RWPE1 (cell line): ENCODE results near the gene CACNA1B.

Experiments
- CTCF ChIA-PET: fragments of 350-600 bp; sonication (Branson Sonifier 250); formaldehyde crosslinking; extraction: SDS; loops from one replicate; lab custom pipeline; 2021; lab: Yijun Ruan, JAX
- POLR2A ChIA-PET: fragments of 400-600 bp; formaldehyde crosslinking; extraction: SDS; loops from one replicate; lab custom pipeline; 2020; ENCODE audit warnings: antibody characterized with exemption; ENCODE audit not compliant: low non-redundant PET; lab: Yijun Ruan, JAX
- DNase-seq: peaks from one replicate; pipeline ENCODE4 v3.0.0; 2012; ENCODE audit warnings: low spot score
- H3K27ac ChIP-seq: fragments of 450-650 bp; 2 replicates; pipeline ENCODE4 v1.5.1; 2017
- CTCF ChIP-seq: fragments of 450-650 bp; conservative IDR thresholded peaks from 2 replicates; pipeline ENCODE4 v1.5.1; 2017; ENCODE audit warnings: low read depth, mild to moderate bottlenecking

CACNA1B gene

GRCh38 chr9:137973829-137974416, 96.3 kb downstream of the CACNA1B start:
- DNase-seq = no peak
- no peak for TF ChIP-seq CTCF
- CTCF ChIA-PET = no interaction called here
- H3K27ac ChIP-seq = no peak overlapping the region
- POLR2A ChIA-PET = no interaction called here

GRCh38 chr9:137974746-137975526, 97.4 kb downstream of the CACNA1B start:
- no peak for TF ChIP-seq CTCF
- ChIA-PET POLR2A (no interaction called here), CTCF (interaction anchor here (0.6 kb wide), 1 partner anchor 174 kb away, joined by 3 read pairs; no protein-coding TSS in a partner anchor)

GRCh38 chr9:137975527-137975913, 97.9 kb downstream of the CACNA1B start:
- TF ChIP-seq CTCF = no peak
- DNase-seq = no peak
- H3K27ac ChIP-seq = no peak overlapping the region
- ChIA-PET CTCF (no interaction called here), POLR2A (no interaction called here)

More at GRCh38 chr9:137974746-137975526, 97.4 kb downstream of the CACNA1B start:
- DNase-seq = no peak
- no peak overlapping the region for H3K27ac ChIP-seq

- H3K27ac ChIP-seq = no peak overlapping the region
- DNase-seq = no peak
- POLR2A ChIA-PET = no interaction called here
- TF ChIP-seq CTCF = no peak
- CTCF ChIA-PET = no interaction called here
Measured at GRCh38 chr9:137975936-137976565, 98.5 kb downstream of the CACNA1B start.

- ChIA-PET POLR2A (no interaction called here), CTCF (no interaction called here)
- H3K27ac ChIP-seq = no peak overlapping the region
- DNase-seq = no peak
- TF ChIP-seq CTCF = no peak
Measured at GRCh38 chr9:137977571-137978261, 100.1 kb downstream of the CACNA1B start.

- TF ChIP-seq CTCF = no peak
- ChIA-PET CTCF (no interaction called here), POLR2A (no interaction called here)
- no peak for DNase-seq
- H3K27ac ChIP-seq = no peak overlapping the region
Measured at GRCh38 chr9:137978262-137978714, 100.7 kb downstream of the CACNA1B start.
